K562 (cell line): ENCODE data around the gene TFPT. TPM values are rescaled to one million over a fixed set of nuclear protein-coding genes. Genes with fewer than 3 reads are reported as not detected.
A peak's percentile ranks its signal among the peaks of the same experiment; 100 is the strongest.

Source experiments
- ATAC-seq: fragments of 200-7000 bp; cut with Tn5 transposase; 3 replicates; pipeline ENCODE4 v1.9.1; 2020; ENCODE audit warnings: moderate library complexity
- BruUV-seq: library from RNA; stranded (reverse); fragments of 400-500 nt; replicated peaks from 2 replicates; lab custom pipeline; 2021; lab: Mats Ljungman, UMichigan
- CTCF ChIA-PET: fragments of 300-600 bp; formaldehyde crosslinking; extraction: SDS; loops from one replicate; lab custom pipeline; 2021; ENCODE audit warnings: low intra/inter-chr PET ratio; lab: Yijun Ruan, JAX
- POLR2A ChIA-PET: fragments of 300-600, 350-650 bp; sonication (Branson Sonifier 250); formaldehyde crosslinking; extraction: SDS; loops from one replicate; lab custom pipeline; 2021; ENCODE audit warnings: antibody characterized with exemption, inconsistent platforms; lab: Yijun Ruan, JAX
- DNase-seq, 4 experiments: peaks; one replicate each; pipeline versions ENCODE4 v3.0.0 to v3.0.0-alpha.2; 2011 to 2018; ENCODE audit warnings: low spot score in 3 of 4, mixed read lengths in 3 of 4; ENCODE audit errors: extremely low read depth in 1 of 4
- FAIRE-seq: peaks from 2 replicates; lab custom pipeline; 2011; peaks lifted over from hg19 to GRCh38; lab: Jason Lieb, UNC
- H2AFZ ChIP-seq: 2 replicates; pipeline ENCODE4 v1.6.0; 2011; ENCODE audit warnings: low read depth, low read length, control low read depth, inconsistent platforms
- H3K27ac ChIP-seq: fragments of 200-600 bp; 3 replicates; pipeline ENCODE4 v1.8.0; 2011; ENCODE audit warnings: low read depth, mild to moderate bottlenecking, control low read depth, inconsistent platforms, low read length, moderate library complexity, mixed read lengths; ENCODE audit errors: extremely low read depth
- H3K27me3 ChIP-seq, 2 experiments: fragments of 300-600 bp in 1 of 2; 2 replicates in 1 of 2; 3 replicates in 1 of 2; pipeline versions ENCODE4 v1.6.0 to v1.8.0; 2011; ENCODE audit warnings: inconsistent platforms in 2 of 2, low read length in 2 of 2, mild to moderate bottlenecking in 1 of 2, mixed read lengths in 1 of 2, moderate library complexity in 1 of 2; ENCODE audit not compliant: control insufficient read depth in 2 of 2, insufficient read depth in 2 of 2
- H3K36me3 ChIP-seq: fragments of 300-600 bp; 3 replicates; pipeline ENCODE4 v1.8.0; 2011; ENCODE audit warnings: mild to moderate bottlenecking, low read length, inconsistent platforms; ENCODE audit not compliant: control insufficient read depth, insufficient read depth
- H3K4me1 ChIP-seq, 2 experiments: fragments of 200-600 bp in 1 of 2; replicated peaks in 1 of 2; 2 replicates in 1 of 2; 3 replicates in 1 of 2; pipeline versions ENCODE4 v1.5.1 to v1.8.0; 2011; ENCODE audit warnings: inconsistent platforms in 2 of 2, low read length in 2 of 2, mild to moderate bottlenecking in 1 of 2, mixed read lengths in 1 of 2, moderate library complexity in 1 of 2; ENCODE audit not compliant: control insufficient read depth in 2 of 2, insufficient read depth in 2 of 2
- H3K4me2 ChIP-seq: 2 replicates; pipeline ENCODE4 v1.6.1; 2011; ENCODE audit warnings: low read length, control low read depth, inconsistent platforms, mixed read lengths; ENCODE audit not compliant: insufficient read depth
- H3K4me3 ChIP-seq: fragments of 200-600 bp; sonication (generic), shearing (Covaris generic); 2 replicates; pipeline ENCODE4 v1.5.1; 2016; ENCODE audit warnings: control low read depth, inconsistent platforms
- H3K79me2 ChIP-seq: fragments of 200-600 bp; 3 replicates; pipeline ENCODE4 v1.8.0; 2011; ENCODE audit warnings: low read length, inconsistent platforms; ENCODE audit not compliant: control insufficient read depth, insufficient read depth
- H3K9ac ChIP-seq, 2 experiments: 2 replicates each; pipeline versions ENCODE4 v1.6.0 to v1.6.1; 2011; ENCODE audit warnings: low read depth in 2 of 2, low read length in 2 of 2, control low read depth in 1 of 2, inconsistent platforms in 1 of 2, mild to moderate bottlenecking in 1 of 2, mixed read lengths in 1 of 2; ENCODE audit not compliant: insufficient read depth in 1 of 2
- H3K9me1 ChIP-seq: one replicate; pipeline ENCODE4 v1.6.0; 2011; ENCODE audit warnings: inconsistent platforms, mild to moderate bottlenecking, low read length, moderate library complexity; ENCODE audit not compliant: control insufficient read depth, insufficient read depth
- H3K9me3 ChIP-seq: replicated peaks from 2 replicates; pipeline ENCODE4 v1.5.1; 2011; ENCODE audit warnings: low read depth, low read length, inconsistent platforms; ENCODE audit not compliant: control insufficient read depth, insufficient read depth
- H4K20me1 ChIP-seq: replicated peaks from 2 replicates; pipeline ENCODE4 v1.6.1; 2011; ENCODE audit warnings: low read length, inconsistent platforms, mixed read lengths; ENCODE audit not compliant: control insufficient read depth, insufficient read depth
- NCOR1 ChIP-seq: fragments of 450-650 bp; IDR thresholded peaks from 2 replicates; pipeline ENCODE4 v1.6.1; 2016; ENCODE audit warnings: mild to moderate bottlenecking, moderate library complexity
- POLR2G ChIP-seq: fragments of 200-400 bp; formaldehyde crosslinking; IDR thresholded peaks from 2 replicates; pipeline ENCODE4 v1.6.1; 2017; ENCODE audit warnings: low read depth, mild to moderate bottlenecking, antibody characterized with exemption, low read length, moderate library complexity
- RBFOX2 ChIP-seq: fragments of 200-400 bp; formaldehyde crosslinking; IDR thresholded peaks from 2 replicates; pipeline ENCODE4 v1.6.1; 2017; ENCODE audit warnings: low read depth, mild to moderate bottlenecking, low read length, moderate library complexity
- WGBS: fragments of 100-300 bp; shearing (Covaris generic); methylation state at CpG from one replicate; pipeline ENCODE4 v1.1.6; 2016; ENCODE audit warnings: low coverage, mixed read lengths; ENCODE audit not compliant: insufficient coverage; ENCODE audit errors: missing lambda C conversion rate; 5-methylcytosine and 5-hydroxymethylcytosine counted together
- in situ Hi-C: fragments of 300-500 bp; cut with MboI; formaldehyde crosslinking; loops from 4 replicates; pipeline ENCODE4 v1.15.0; 2018; ENCODE audit warnings: inconsistent platforms, mixed read lengths
- intact Hi-C: fragments of 100-400 bp; cut with micrococcal nuclease; formaldehyde crosslinking; loops from 2 replicates; pipeline ENCODE4 v1.14.2; 2022
- polyA plus RNA-seq, 8 experiments: library from polyadenylated mRNA; depleted of rRNA in 4 of 8; stranded (reverse) in 5 of 8; unstranded in 3 of 8; fragments of >200 nt; fragmentation: Nextera tagmentation in 2 of 8; fragmentation: Illumina TruSeq in 1 of 8; extraction: Ambion mirVana in 2 of 8; extraction: Trizol in 1 of 8; gene quantifications; 2 replicates each; pipeline versions ENCODE4 v1.2.1 to v1.2.3, GENCODE V29; 2011 to 2014; ENCODE audit warnings: inconsistent platforms in 1 of 8, missing spikeins in 1 of 8
- total RNA-seq, 7 experiments: library from RNA; depleted of rRNA in 6 of 7; stranded (reverse); fragments of >200 nt in 6 of 7; fragmentation: Illumina TruSeq in 2 of 7; extraction: Trizol in 2 of 7; gene quantifications; 2 replicates each; pipeline versions ENCODE4 v1.2.1 to v1.2.3, GENCODE V29; 2011 to 2021; ENCODE audit warnings: low replicate concordance in 1 of 7

The TFPT gene
- total and polyA plus RNA-seq, 9 of the 15 experiments (the other 6 are each of a cell fraction or from before 2014, with no cell fraction given): 0.72 to 16.4 (median 9.2) TPM

GRCh38 chr19:54114340-54115108, 933 bp downstream of the TFPT start:
- ChIA-PET CTCF (interaction anchor here (0.6 to 1.2 kb wide), 2 partner anchors 12 to 224 kb away, joined by 3 read pairs; no protein-coding TSS in a partner anchor), POLR2A (interaction anchor here (0.6 to 2.0 kb wide), 12 partner anchors 8 to 216 kb away, joined by 3 to 14 read pairs (median 5); partner anchors contain the start of genes CNOT3, LENG1, OSCAR and RPS9)
- Histone ChIP-seq H3K9ac (peak overlapping the region; percentile 92 to 93), H3K27ac (peak overlapping the region; percentile 93; the same call in 2 of the 3 replicates), H3K79me2 (peaks cover 34% of the 10 kb centered on the region), H4K20me1 (no peaks in the 10 kb centered on the region), H2AFZ (peak overlapping the region; percentile 99), H3K4me2 (peak overlapping the region; percentile 99), H3K4me3 (peak overlapping the region; percentile 78), H3K9me3 (no peaks in the 10 kb centered on the region), H3K27me3 (no peaks in the 10 kb centered on the region), H3K9me1 (peaks cover 3% of the 10 kb centered on the region), H3K4me1 (peaks cover 3 to 18% of the 10 kb centered on the region in 2 experiments; a peak in 3 of 5 replicates), H3K36me3 (peaks cover 43% of the 10 kb centered on the region; the same call in 1 of the 3 replicates)
- 65% methylated on average over 15 of the region's 28 CpGs for WGBS
- in situ Hi-C loops: no loop called here
- peak; percentile 51; the same call in 1 of the 2 replicates for TF ChIP-seq RBFOX2
- no peak for TF ChIP-seq NCOR1
- peak; percentile 77 for TF ChIP-seq POLR2G
- FAIRE-seq (no peak), DNase-seq (peak in 1 of 4 experiments; percentile 21), ATAC-seq (no peak)
- intact Hi-C loops: loop anchor here (1.0 kb wide), 1 partner anchor 23 kb away; the partner anchor contains the start of gene CNOT3
- no TSS peak for BruUV-seq
